K562 (cell line): ENCODE data around the gene MALAT1. TPM values are rescaled to one million over a fixed set of nuclear protein-coding genes. Genes with fewer than 3 reads are reported as not detected.

Experiments
- ATAC-seq: fragments of 200-7000 bp; cut with Tn5 transposase; 3 replicates; pipeline ENCODE4 v1.9.1; 2020; ENCODE audit warnings: moderate library complexity
- BruUV-seq: library from RNA; stranded (reverse); fragments of 400-500 nt; replicated peaks from 2 replicates; lab custom pipeline; 2021; lab: Mats Ljungman, UMichigan
- CTCF ChIA-PET: fragments of 300-600 bp; formaldehyde crosslinking; extraction: SDS; loops from one replicate; lab custom pipeline; 2021; ENCODE audit warnings: low intra/inter-chr PET ratio; lab: Yijun Ruan, JAX
- POLR2A ChIA-PET: fragments of 300-600, 350-650 bp; sonication (Branson Sonifier 250); formaldehyde crosslinking; extraction: SDS; loops from one replicate; lab custom pipeline; 2021; ENCODE audit warnings: antibody characterized with exemption, inconsistent platforms; lab: Yijun Ruan, JAX
- DNase-seq, 4 experiments: peaks; one replicate each; pipeline versions ENCODE4 v3.0.0 to v3.0.0-alpha.2; 2011 to 2018; ENCODE audit warnings: low spot score in 3 of 4, mixed read lengths in 3 of 4; ENCODE audit errors: extremely low read depth in 1 of 4
- FAIRE-seq: peaks from 2 replicates; lab custom pipeline; 2011; peaks lifted over from hg19 to GRCh38; lab: Jason Lieb, UNC
- H2AFZ ChIP-seq: 2 replicates; pipeline ENCODE4 v1.6.0; 2011; ENCODE audit warnings: low read depth, low read length, control low read depth, inconsistent platforms
- H3K27ac ChIP-seq: fragments of 200-600 bp; 3 replicates; pipeline ENCODE4 v1.8.0; 2011; ENCODE audit warnings: low read depth, mild to moderate bottlenecking, control low read depth, inconsistent platforms, low read length, moderate library complexity, mixed read lengths; ENCODE audit errors: extremely low read depth
- H3K27me3 ChIP-seq, 2 experiments: fragments of 300-600 bp in 1 of 2; 2 replicates in 1 of 2; 3 replicates in 1 of 2; pipeline versions ENCODE4 v1.6.0 to v1.8.0; 2011; ENCODE audit warnings: inconsistent platforms in 2 of 2, low read length in 2 of 2, mild to moderate bottlenecking in 1 of 2, mixed read lengths in 1 of 2, moderate library complexity in 1 of 2; ENCODE audit not compliant: control insufficient read depth in 2 of 2, insufficient read depth in 2 of 2
- H3K36me3 ChIP-seq: fragments of 300-600 bp; 3 replicates; pipeline ENCODE4 v1.8.0; 2011; ENCODE audit warnings: mild to moderate bottlenecking, low read length, inconsistent platforms; ENCODE audit not compliant: control insufficient read depth, insufficient read depth
- H3K4me1 ChIP-seq, 2 experiments: fragments of 200-600 bp in 1 of 2; replicated peaks in 1 of 2; 2 replicates in 1 of 2; 3 replicates in 1 of 2; pipeline versions ENCODE4 v1.5.1 to v1.8.0; 2011; ENCODE audit warnings: inconsistent platforms in 2 of 2, low read length in 2 of 2, mild to moderate bottlenecking in 1 of 2, mixed read lengths in 1 of 2, moderate library complexity in 1 of 2; ENCODE audit not compliant: control insufficient read depth in 2 of 2, insufficient read depth in 2 of 2
- H3K4me2 ChIP-seq: 2 replicates; pipeline ENCODE4 v1.6.1; 2011; ENCODE audit warnings: low read length, control low read depth, inconsistent platforms, mixed read lengths; ENCODE audit not compliant: insufficient read depth
- H3K4me3 ChIP-seq: fragments of 200-600 bp; sonication (generic), shearing (Covaris generic); 2 replicates; pipeline ENCODE4 v1.5.1; 2016; ENCODE audit warnings: control low read depth, inconsistent platforms
- H3K79me2 ChIP-seq: fragments of 200-600 bp; 3 replicates; pipeline ENCODE4 v1.8.0; 2011; ENCODE audit warnings: low read length, inconsistent platforms; ENCODE audit not compliant: control insufficient read depth, insufficient read depth
- H3K9ac ChIP-seq, 2 experiments: 2 replicates each; pipeline versions ENCODE4 v1.6.0 to v1.6.1; 2011; ENCODE audit warnings: low read depth in 2 of 2, low read length in 2 of 2, control low read depth in 1 of 2, inconsistent platforms in 1 of 2, mild to moderate bottlenecking in 1 of 2, mixed read lengths in 1 of 2; ENCODE audit not compliant: insufficient read depth in 1 of 2
- H3K9me1 ChIP-seq: one replicate; pipeline ENCODE4 v1.6.0; 2011; ENCODE audit warnings: inconsistent platforms, mild to moderate bottlenecking, low read length, moderate library complexity; ENCODE audit not compliant: control insufficient read depth, insufficient read depth
- H3K9me3 ChIP-seq: replicated peaks from 2 replicates; pipeline ENCODE4 v1.5.1; 2011; ENCODE audit warnings: low read depth, low read length, inconsistent platforms; ENCODE audit not compliant: control insufficient read depth, insufficient read depth
- H4K20me1 ChIP-seq: replicated peaks from 2 replicates; pipeline ENCODE4 v1.6.1; 2011; ENCODE audit warnings: low read length, inconsistent platforms, mixed read lengths; ENCODE audit not compliant: control insufficient read depth, insufficient read depth
- GMEB1 ChIP-seq: fragments of 250-450 bp; sonication (Bioruptor Pico); IDR thresholded peaks from 2 replicates; pipeline ENCODE4 v1.4.0; 2020; ENCODE audit warnings: mild to moderate bottlenecking
- HMGN3 ChIP-seq: IDR thresholded peaks from 2 replicates; pipeline ENCODE4 v1.6.1; 2011; ENCODE audit warnings: borderline replicate concordance, low read depth, mild to moderate bottlenecking, mixed read lengths, low read length; ENCODE audit not compliant: insufficient read length; ENCODE audit errors: extremely low read depth
- ID3 ChIP-seq, 2 experiments: fragments of 250-450 bp in 1 of 2; fragments of 450-650 bp in 1 of 2; sonication (Bioruptor Pico) in 1 of 2; IDR thresholded peaks; 2 replicates each; pipeline versions ENCODE4 v1.6.1 to v1.8.0; 2016 to 2021; ENCODE audit warnings: mild to moderate bottlenecking in 2 of 2, moderate library complexity in 2 of 2, missing compliant biosample characterization in 1 of 2, missing genetic modification characterization in 1 of 2
- JUN ChIP-seq, 2 experiments: sonication (generic) in 1 of 2; formaldehyde crosslinking in 1 of 2; IDR thresholded peaks; 2 replicates each; pipeline versions ENCODE4 v1.6.1 to v1.8.0; 2012 to 2022; ENCODE audit warnings: borderline replicate concordance in 2 of 2, mild to moderate bottlenecking in 2 of 2, improper control_type of control experiment in 1 of 2, low read depth in 1 of 2, low read length in 1 of 2, missing genetic modification reagents in 1 of 2
- MBD2 ChIP-seq: sonication (generic); IDR thresholded peaks from 2 replicates; pipeline ENCODE4 v1.6.1; 2016; ENCODE audit warnings: low read depth, borderline replicate concordance
- MIER1 ChIP-seq: fragments of 450-650 bp; IDR thresholded peaks from 2 replicates; pipeline ENCODE4 v1.6.1; 2016; ENCODE audit warnings: antibody characterized with exemption, mild to moderate bottlenecking, low read depth
- NFATC3 ChIP-seq: fragments of 450-650 bp; IDR thresholded peaks from 2 replicates; pipeline ENCODE4 v1.6.1; 2017; ENCODE audit warnings: mild to moderate bottlenecking
- PKNOX1 ChIP-seq: fragments of 450-650 bp; IDR thresholded peaks from 2 replicates; pipeline ENCODE4 v1.6.1; 2016
- POLR2A ChIP-seq: fragments of 450-650 bp; conservative IDR thresholded peaks from 2 replicates; pipeline ENCODE4 v1.6.1; 2016
- ZFX ChIP-seq: sonication (generic); formaldehyde crosslinking; IDR thresholded peaks from 2 replicates; pipeline ENCODE4 v1.8.0; 2022; ENCODE audit warnings: mild to moderate bottlenecking, missing genetic modification reagents, moderate library complexity
- ZNF134 ChIP-seq: fragments of 250-450 bp; sonication (Bioruptor Pico); conservative IDR thresholded peaks from 2 replicates; pipeline ENCODE4 v1.4.0; 2020
- ZNF445 ChIP-seq: fragments of 250-450 bp; sonication (Bioruptor Pico); IDR thresholded peaks from 2 replicates; pipeline ENCODE4 v1.4.0; 2020; ENCODE audit warnings: low read depth, mild to moderate bottlenecking, moderate library complexity
- ZNF518B ChIP-seq: fragments of 250-450 bp; sonication (Bioruptor Pico); IDR thresholded peaks from 2 replicates; pipeline ENCODE4 v1.5.0; 2021; ENCODE audit warnings: mild to moderate bottlenecking, moderate library complexity
- WGBS: fragments of 100-300 bp; shearing (Covaris generic); methylation state at CpG from one replicate; pipeline ENCODE4 v1.1.6; 2016; ENCODE audit warnings: low coverage, mixed read lengths; ENCODE audit not compliant: insufficient coverage; ENCODE audit errors: missing lambda C conversion rate; 5-methylcytosine and 5-hydroxymethylcytosine counted together
- in situ Hi-C: fragments of 300-500 bp; cut with MboI; formaldehyde crosslinking; loops from 4 replicates; pipeline ENCODE4 v1.15.0; 2018; ENCODE audit warnings: inconsistent platforms, mixed read lengths
- intact Hi-C: fragments of 100-400 bp; cut with micrococcal nuclease; formaldehyde crosslinking; loops from 2 replicates; pipeline ENCODE4 v1.14.2; 2022
- polyA plus RNA-seq, 8 experiments: library from polyadenylated mRNA; depleted of rRNA in 4 of 8; stranded (reverse) in 5 of 8; unstranded in 3 of 8; fragments of >200 nt; fragmentation: Nextera tagmentation in 2 of 8; fragmentation: Illumina TruSeq in 1 of 8; extraction: Ambion mirVana in 2 of 8; extraction: Trizol in 1 of 8; gene quantifications; 2 replicates each; pipeline versions ENCODE4 v1.2.1 to v1.2.3, GENCODE V29; 2011 to 2014; ENCODE audit warnings: inconsistent platforms in 1 of 8, missing spikeins in 1 of 8
- total RNA-seq, 7 experiments: library from RNA; depleted of rRNA in 6 of 7; stranded (reverse); fragments of >200 nt in 6 of 7; fragmentation: Illumina TruSeq in 2 of 7; extraction: Trizol in 2 of 7; gene quantifications; 2 replicates each; pipeline versions ENCODE4 v1.2.1 to v1.2.3, GENCODE V29; 2011 to 2021; ENCODE audit warnings: low replicate concordance in 1 of 7

The MALAT1 gene
- total and polyA plus RNA-seq, 9 of the 15 experiments (the other 6 are each of a cell fraction or from before 2014, with no cell fraction given): 363 to 8,715 (median 2,351) TPM

- Histone ChIP-seq H3K36me3 (no peaks in the 10 kb centered on the region), H3K4me3 (peak overlapping the region; percentile 40), H3K4me2 (peak overlapping the region; percentile 72), H3K4me1 (peaks cover 54 to 83% of the 10 kb centered on the region in 2 experiments), H3K27ac (peak overlapping the region; percentile 65; the same call in 2 of the 3 replicates), H2AFZ (peak overlapping the region; percentile 71), H3K9ac (peak overlapping the region; percentile 32 to 88; a peak in 3 of 4 replicates), H3K79me2 (no peaks in the 10 kb centered on the region), H4K20me1 (0 out of 2 replicates have a peak, but pooled peaks cover 8% of the 10 kb centered on the region), H3K9me3 (no peaks in the 10 kb centered on the region), H3K9me1 (no peaks in the 10 kb centered on the region), H3K27me3 (no peaks in the 10 kb centered on the region)
- ATAC-seq (peak; percentile 65), FAIRE-seq (no peak), DNase-seq (peak; percentile 64 to 77 (median 71))
- BruUV-seq: no TSS peak
- intact Hi-C loops (no loop called here), in situ Hi-C loops (no loop called here)
- POLR2A ChIA-PET: interaction anchor here (0.5 to 2.8 kb wide), 11 partner anchors 13 to 131 kb away, joined by 3 to 16 read pairs (median 3); partner anchors contain the start of genes FAM89B, MALAT1 and NEAT1
- CTCF ChIA-PET: interaction anchor here (1.1 kb wide), 1 partner anchor 12 kb away, joined by 5 read pairs; no protein-coding TSS in a partner anchor
- WGBS: 5% methylated on average over 4 of the region's 37 CpGs
- peak; percentile 90 for TF ChIP-seq ZNF134 (CRISPR knock-in tag)
- no peak for TF ChIP-seq ZNF518B (CRISPR knock-in tag)
- TF ChIP-seq HMGN3: peak; percentile 64
- no peak for TF ChIP-seq GMEB1
- TF ChIP-seq ZFX (CRISPR knock-in tag): peak; percentile 56
- no peak for TF ChIP-seq NFATC3
- 0 out of 2 replicates have a peak, but pooled peaks have one; percentile 6 for TF ChIP-seq MBD2
- no peak for TF ChIP-seq ID3 (CRISPR knock-in tag; IDR thresholded peaks at IDR 0.05)
- TF ChIP-seq ID3 (tag; IDR thresholded peaks at IDR 0.05): no peak
- no peak for TF ChIP-seq JUN (IDR thresholded peaks at IDR 0.05; ENCODE audit: borderline replicate concordance, low read depth, low read length)
- TF ChIP-seq JUN (CRISPR knock-in tag; IDR thresholded peaks at IDR 0.05; ENCODE audit: borderline replicate concordance): no peak
- peak; percentile 51 for TF ChIP-seq POLR2A
- no peak for TF ChIP-seq MIER1
- TF ChIP-seq ZNF445 (CRISPR knock-in tag): no peak
- TF ChIP-seq PKNOX1: peak; percentile 89
Observed at GRCh38 chr11:65553301-65554001, 54.6 kb downstream of the MALAT1 start.
